ENCODE measurements around the gene TECPR2. TPM values are rescaled to one million over a fixed set of nuclear protein-coding genes. Genes with fewer than 3 reads are reported as not detected.
A peak's percentile ranks its signal among the peaks of the same experiment; 100 is the strongest.

TECPR2 gene
- total RNA-seq, 3 donors from 2014 or later (not counting 1 experiment from before 2014, with no cell fraction given): 10.8 to 18.6 (median 15.3) TPM

DNA sequence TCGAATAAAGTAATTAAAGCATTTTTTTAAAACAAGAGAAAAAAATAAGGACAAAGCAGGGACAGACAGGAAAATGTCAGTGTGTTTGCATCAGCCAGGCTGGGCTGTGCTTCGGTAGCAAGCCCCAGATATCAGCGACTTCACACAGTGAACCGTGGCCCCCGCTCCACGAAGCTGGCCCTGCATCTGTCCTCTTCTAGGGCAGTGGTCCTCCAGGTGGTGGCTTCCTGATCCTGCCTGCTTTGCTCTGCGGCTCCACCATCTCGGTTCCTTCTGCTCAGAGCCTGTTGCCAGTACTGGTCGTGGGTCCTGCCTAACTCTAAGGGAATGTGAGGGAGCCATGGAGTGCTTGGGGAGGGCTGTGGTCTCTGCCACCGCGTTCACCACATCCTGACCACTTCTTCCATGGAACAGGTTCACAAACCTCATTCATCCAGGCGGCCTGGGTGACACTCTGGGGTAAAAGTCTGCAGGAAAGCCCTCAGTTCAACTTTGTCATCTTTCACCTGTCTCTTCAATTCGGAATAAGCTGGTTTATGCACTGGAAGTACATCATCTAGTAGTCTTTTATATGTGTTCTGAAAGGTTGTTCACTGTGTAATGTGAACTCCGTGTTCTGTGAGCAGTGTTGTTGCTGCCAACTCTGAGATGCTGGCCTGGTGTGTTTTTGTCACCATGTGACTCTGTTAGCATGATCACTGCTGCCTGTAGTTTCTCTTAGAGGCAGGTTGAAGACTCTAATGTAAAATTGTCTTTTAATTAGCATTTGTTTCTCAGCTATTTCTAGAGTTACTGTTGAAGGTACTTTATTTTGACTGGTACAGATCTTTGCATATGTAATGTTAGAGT lies 99.0 kb downstream of the TECPR2 start:
- intact Hi-C loops (cut with micrococcal nuclease): no loop called here
- H3K27ac Mint-ChIP-seq: no peak overlapping the region
- Histone ChIP-seq H3K4me1 (ENCODE audit: control insufficient read depth, insufficient read depth, low read length) (no peaks in the 10 kb centered on the region), H3K4me3 (ENCODE audit: low read length) (no peak overlapping the region), H3K27ac (ENCODE audit: low read length) (no peak overlapping the region), H3K36me3 (ENCODE audit: control insufficient read depth, insufficient read depth, low read length) (no peaks in the 10 kb centered on the region), H3K27me3 (ENCODE audit: control insufficient read depth, insufficient read depth, low read length) (no peaks in the 10 kb centered on the region), H3K9me3 (ENCODE audit: control insufficient read depth, insufficient read depth, low read length) (no peaks in the 10 kb centered on the region)
- TF ChIP-seq, protein P1, sequence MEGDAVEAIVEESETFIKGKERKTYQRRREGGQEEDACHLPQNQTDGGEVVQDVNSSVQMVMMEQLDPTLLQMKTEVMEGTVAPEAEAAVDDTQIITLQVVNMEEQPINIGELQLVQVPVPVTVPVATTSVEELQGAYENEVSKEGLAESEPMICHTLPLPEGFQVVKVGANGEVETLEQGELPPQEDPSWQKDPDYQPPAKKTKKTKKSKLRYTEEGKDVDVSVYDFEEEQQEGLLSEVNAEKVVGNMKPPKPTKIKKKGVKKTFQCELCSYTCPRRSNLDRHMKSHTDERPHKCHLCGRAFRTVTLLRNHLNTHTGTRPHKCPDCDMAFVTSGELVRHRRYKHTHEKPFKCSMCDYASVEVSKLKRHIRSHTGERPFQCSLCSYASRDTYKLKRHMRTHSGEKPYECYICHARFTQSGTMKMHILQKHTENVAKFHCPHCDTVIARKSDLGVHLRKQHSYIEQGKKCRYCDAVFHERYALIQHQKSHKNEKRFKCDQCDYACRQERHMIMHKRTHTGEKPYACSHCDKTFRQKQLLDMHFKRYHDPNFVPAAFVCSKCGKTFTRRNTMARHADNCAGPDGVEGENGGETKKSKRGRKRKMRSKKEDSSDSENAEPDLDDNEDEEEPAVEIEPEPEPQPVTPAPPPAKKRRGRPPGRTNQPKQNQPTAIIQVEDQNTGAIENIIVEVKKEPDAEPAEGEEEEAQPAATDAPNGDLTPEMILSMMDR (IDR thresholded peaks at IDR 0.05): no peak
- H3K36me3 Mint-ChIP-seq: peaks cover 10% of the 10 kb centered on the region
- peaks cover 7 to 11% of the 10 kb centered on the region in 2 donors for H3K4me1 Mint-ChIP-seq
- no peak for DNase-seq
- no peak overlapping the region for H3K4me3 Mint-ChIP-seq
- 44% methylated on average over 14 of the region's 14 CpGs for WGBS (ENCODE audit: insufficient coverage)
- no peaks in the 10 kb centered on the region for H3K27me3 Mint-ChIP-seq (ENCODE audit: low read depth in 2 of 2)
- no peak for ATAC-seq
- H3K9me3 Mint-ChIP-seq: no peaks in the 10 kb centered on the region

DNA sequence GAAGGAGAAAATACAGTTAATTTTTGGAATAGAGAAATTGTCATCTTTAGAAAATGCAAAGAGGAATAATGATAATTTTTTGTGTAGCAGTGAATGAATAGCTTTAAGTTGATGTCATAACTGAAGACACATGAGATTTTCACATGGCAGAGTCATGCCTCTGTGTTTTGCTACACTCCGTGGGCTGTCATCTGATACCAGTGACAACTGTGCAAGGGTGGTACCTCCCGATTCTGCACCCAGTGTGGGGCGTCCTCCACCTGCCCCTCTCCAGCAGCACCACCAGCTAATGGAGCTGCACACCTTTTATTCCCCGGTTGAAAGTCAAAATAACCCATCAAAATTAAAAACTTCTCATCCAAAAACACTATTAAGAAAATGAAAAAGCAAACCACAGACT lies 99.7 kb downstream of the TECPR2 start:
- H3K9me3 Mint-ChIP-seq: no peaks in the 10 kb centered on the region
- Histone ChIP-seq H3K27ac (ENCODE audit: low read length) (no peak overlapping the region), H3K36me3 (ENCODE audit: control insufficient read depth, insufficient read depth, low read length) (no peaks in the 10 kb centered on the region), H3K27me3 (ENCODE audit: control insufficient read depth, insufficient read depth, low read length) (no peaks in the 10 kb centered on the region), H3K9me3 (ENCODE audit: control insufficient read depth, insufficient read depth, low read length) (no peaks in the 10 kb centered on the region), H3K4me3 (ENCODE audit: low read length) (no peak overlapping the region), H3K4me1 (ENCODE audit: control insufficient read depth, insufficient read depth, low read length) (no peaks in the 10 kb centered on the region)
- DNase-seq (no peak), ATAC-seq (no peak)
- intact Hi-C loops (cut with micrococcal nuclease): no loop called here
- TF ChIP-seq, protein P1 (IDR thresholded peaks at IDR 0.05): no peak
- WGBS (ENCODE audit: insufficient coverage): 91% methylated on average over 4 of the region's 4 CpGs
- no peak overlapping the region for H3K4me3 Mint-ChIP-seq
- no peaks in the 10 kb centered on the region for H3K27me3 Mint-ChIP-seq (ENCODE audit: low read depth in 2 of 2)
- no peak overlapping the region for H3K27ac Mint-ChIP-seq
- peaks cover 14% of the 10 kb centered on the region for H3K36me3 Mint-ChIP-seq
- peaks cover 9 to 11% of the 10 kb centered on the region in 2 donors for H3K4me1 Mint-ChIP-seq

DNA sequence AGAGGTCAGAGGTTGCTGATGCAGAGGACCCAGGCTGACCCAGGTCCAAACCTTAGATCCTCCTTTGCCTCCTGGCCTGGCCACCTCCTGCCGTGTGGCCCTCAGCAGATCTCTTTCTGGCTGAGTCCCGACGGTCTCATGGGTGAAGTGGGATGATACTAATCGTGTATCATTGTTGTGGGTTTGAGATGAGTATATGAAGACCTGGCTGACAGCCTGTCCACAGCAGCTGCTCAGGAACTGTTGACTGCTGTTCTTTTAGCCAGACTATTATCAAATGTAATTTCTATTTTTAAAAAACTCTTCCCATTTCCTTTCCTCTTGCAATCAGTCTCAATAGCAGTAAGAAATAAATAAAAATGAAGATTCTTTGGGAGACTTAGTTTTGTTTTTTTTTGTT lies 101.3 kb downstream of the TECPR2 start:
- Histone ChIP-seq H3K9me3 (ENCODE audit: control insufficient read depth, insufficient read depth, low read length) (no peaks in the 10 kb centered on the region), H3K4me3 (ENCODE audit: low read length) (no peak overlapping the region), H3K27ac (ENCODE audit: low read length) (no peak overlapping the region), H3K27me3 (ENCODE audit: control insufficient read depth, insufficient read depth, low read length) (no peaks in the 10 kb centered on the region), H3K4me1 (ENCODE audit: control insufficient read depth, insufficient read depth, low read length) (no peaks in the 10 kb centered on the region), H3K36me3 (ENCODE audit: control insufficient read depth, insufficient read depth, low read length) (no peaks in the 10 kb centered on the region)
- Mint-ChIP-seq H3K4me3 (no peak overlapping the region), H3K36me3 (peaks cover 14% of the 10 kb centered on the region), H3K9me3 (no peaks in the 10 kb centered on the region), H3K27ac (no peak overlapping the region), H3K27me3 (ENCODE audit: low read depth in 2 of 2) (no peaks in the 10 kb centered on the region), H3K4me1 (peaks cover 9 to 11% of the 10 kb centered on the region in 2 donors)
- ATAC-seq (peak in 1 of 3 donors; percentile 27), DNase-seq (no peak)
- TF ChIP-seq, protein P1 (IDR thresholded peaks at IDR 0.05): no peak
- intact Hi-C loops (cut with micrococcal nuclease): no loop called here
- WGBS (ENCODE audit: insufficient coverage): 94% methylated on average over 4 of the region's 4 CpGs

All from natural killer cell (primary cell).